WERI-Rb-1 (cell line): ENCODE results near the gene NANOS1.
A peak's percentile ranks its signal among the peaks of the same experiment; 100 is the strongest.

Experiments
- DNase-seq: peaks from one replicate; pipeline ENCODE4 v3.0.0-alpha.2; 2020
- H3K27ac ChIP-seq: fragments of 250-450 bp; sonication (Bioruptor Pico); 2 replicates; pipeline ENCODE4 v1.5.1; 2020; ENCODE audit warnings: mild to moderate bottlenecking, moderate library complexity
- H3K27me3 ChIP-seq: fragments of 250-450 bp; sonication (Bioruptor Pico); 2 replicates; pipeline ENCODE4 v1.5.1; 2021; ENCODE audit warnings: mild to moderate bottlenecking, low read depth, moderate library complexity; ENCODE audit not compliant: insufficient read depth, severe bottlenecking
- H3K36me3 ChIP-seq: fragments of 250-450 bp; sonication (Bioruptor Pico); 2 replicates; pipeline ENCODE4 v1.5.1; 2020; ENCODE audit warnings: mild to moderate bottlenecking, moderate library complexity
- H3K4me3 ChIP-seq: 2 replicates; pipeline ENCODE4 v1.5.1; 2011; ENCODE audit warnings: low read depth, mild to moderate bottlenecking, control low read depth, low read length
- H3K9me3 ChIP-seq: fragments of 250-450 bp; sonication (Bioruptor Pico); 2 replicates; pipeline ENCODE4 v1.5.1; 2021; ENCODE audit warnings: mild to moderate bottlenecking, moderate library complexity; ENCODE audit not compliant: severe bottlenecking
- CTCF ChIP-seq: IDR thresholded peaks from 2 replicates; pipeline ENCODE4 v1.5.1; 2011; ENCODE audit warnings: low read depth, mild to moderate bottlenecking, control low read depth, inconsistent platforms, low read length

Gene NANOS1

GRCh38 chr10:119022846-119023552, 6.5 kb upstream of the NANOS1 start:
- Histone ChIP-seq H3K36me3 (no peaks in the 10 kb centered on the region), H3K27ac (no peak overlapping the region), H3K27me3 (no peaks in the 10 kb centered on the region), H3K9me3 (no peaks in the 10 kb centered on the region), H3K4me3 (no peak overlapping the region)
- no peak for TF ChIP-seq CTCF
- no peak for DNase-seq

GRCh38 chr10:119023553-119023868, 6.0 kb upstream of the NANOS1 start:
- Histone ChIP-seq H3K4me3 (no peak overlapping the region), H3K9me3 (no peaks in the 10 kb centered on the region), H3K27me3 (no peaks in the 10 kb centered on the region), H3K36me3 (no peaks in the 10 kb centered on the region), H3K27ac (no peak overlapping the region)
- DNase-seq, result no peak
- TF ChIP-seq CTCF, result no peak

- H3K36me3 ChIP-seq, result no peaks in the 10 kb centered on the region
- no peaks in the 10 kb centered on the region for H3K9me3 ChIP-seq
- no peak overlapping the region for H3K27ac ChIP-seq
- H3K27me3 ChIP-seq, result no peaks in the 10 kb centered on the region
- DNase-seq, result no peak
- no peak for TF ChIP-seq CTCF
- no peak overlapping the region for H3K4me3 ChIP-seq
These were observed 4.6 kb upstream of the NANOS1 start for GRCh38 chr10:119024882-119025281.

- Histone ChIP-seq H3K9me3 (no peaks in the 10 kb centered on the region), H3K4me3 (no peak overlapping the region), H3K27me3 (no peaks in the 10 kb centered on the region), H3K36me3 (no peaks in the 10 kb centered on the region), H3K27ac (no peak overlapping the region)
- 0 out of 2 replicates have a peak, but pooled peaks have one; percentile 16 for TF ChIP-seq CTCF
- no peak for DNase-seq
These were observed 4.2 kb upstream of the NANOS1 start for GRCh38 chr10:119025336-119025735.

- no peak for TF ChIP-seq CTCF
- DNase-seq, result no peak
- H3K9me3 ChIP-seq, result no peaks in the 10 kb centered on the region
- no peak overlapping the region for H3K4me3 ChIP-seq
- peaks cover 1% of the 10 kb centered on the region for H3K36me3 ChIP-seq
- H3K27me3 ChIP-seq, result no peaks in the 10 kb centered on the region
- no peak overlapping the region for H3K27ac ChIP-seq
These were observed 3.7 kb upstream of the NANOS1 start for GRCh38 chr10:119025776-119026175.
